ENCODE measurements around the gene FITM2.
A peak's percentile ranks its signal among the peaks of the same experiment; 100 is the strongest.
"Not testable (repeated sequence)": the region's sequence is repeated elsewhere in the genome, so short reads cannot be mapped to it uniquely, and the experiment has no call there.

The FITM2 gene

DNA sequence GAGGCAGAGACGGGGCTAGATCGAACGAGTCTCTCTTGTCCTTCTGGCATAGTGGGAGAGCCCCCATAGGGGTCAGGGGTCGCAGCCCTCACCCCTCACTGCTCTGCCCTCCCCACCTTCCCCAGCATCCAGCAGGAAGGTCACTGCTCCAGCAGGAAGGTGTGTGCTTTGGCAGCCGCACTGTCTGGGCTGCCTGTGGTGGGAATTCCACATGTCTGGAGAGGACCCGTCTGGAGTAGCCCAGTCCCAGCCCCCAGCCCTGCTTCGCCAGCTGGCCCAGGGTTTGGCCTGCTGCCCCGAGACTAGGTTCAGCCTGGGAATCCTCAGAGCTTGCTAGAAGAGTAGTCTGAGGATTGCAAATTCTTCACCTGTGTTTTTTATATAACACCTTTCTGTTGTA, 23.3 kb upstream of the FITM2 start:
- H3K4me3 ChIP-seq (ENCODE audit: low read depth, low read length) = no peak overlapping the region

DNA sequence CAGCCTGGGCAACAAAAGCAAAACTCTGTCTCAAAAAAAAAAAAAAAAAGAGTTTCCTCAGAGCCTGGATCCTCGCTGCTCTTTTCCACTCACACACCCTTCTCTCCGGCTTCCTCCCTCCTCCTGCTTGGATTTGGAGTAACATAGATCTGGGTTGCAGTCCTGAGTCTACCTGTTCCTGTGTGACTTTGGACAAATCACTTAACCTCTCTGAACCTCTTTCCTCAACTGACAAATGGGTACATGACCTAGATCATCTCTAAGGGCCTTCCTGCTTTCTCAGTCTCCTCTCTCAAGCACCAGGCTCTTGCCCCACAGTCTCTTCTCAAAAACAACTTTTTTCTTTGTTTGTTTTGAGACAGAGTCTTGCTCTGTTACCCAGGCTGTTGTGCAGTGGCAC, 20.2 kb upstream of the FITM2 start:
- no peak overlapping the region for H3K4me3 ChIP-seq (ENCODE audit: low read depth, low read length)

DNA sequence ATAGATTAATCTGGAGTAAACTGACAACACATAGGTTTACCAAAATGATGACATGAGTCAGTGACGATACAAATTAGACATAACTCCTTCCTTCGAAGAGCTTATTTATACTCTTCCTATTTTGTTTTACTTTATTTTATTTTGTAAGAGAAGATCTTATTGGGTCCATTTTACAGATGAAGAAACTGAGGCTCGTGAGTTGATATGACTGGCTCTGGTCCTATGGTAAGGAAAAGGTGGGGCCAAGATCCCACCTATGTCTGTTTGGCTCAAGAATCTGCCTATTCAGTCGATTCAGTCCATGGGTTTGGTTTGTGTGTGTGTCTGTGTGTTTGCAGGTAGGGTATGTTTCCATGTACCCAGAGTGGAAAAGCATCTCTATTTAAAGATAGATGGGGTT, 17.4 kb upstream of the FITM2 start:
- H3K4me3 ChIP-seq (ENCODE audit: low read depth, low read length) = no peak overlapping the region

GRCh38 chr20:44327748-44328147, 16.7 kb upstream of the FITM2 start:
- not testable (repeated sequence) for H3K4me3 ChIP-seq (ENCODE audit: low read depth, low read length)

DNA sequence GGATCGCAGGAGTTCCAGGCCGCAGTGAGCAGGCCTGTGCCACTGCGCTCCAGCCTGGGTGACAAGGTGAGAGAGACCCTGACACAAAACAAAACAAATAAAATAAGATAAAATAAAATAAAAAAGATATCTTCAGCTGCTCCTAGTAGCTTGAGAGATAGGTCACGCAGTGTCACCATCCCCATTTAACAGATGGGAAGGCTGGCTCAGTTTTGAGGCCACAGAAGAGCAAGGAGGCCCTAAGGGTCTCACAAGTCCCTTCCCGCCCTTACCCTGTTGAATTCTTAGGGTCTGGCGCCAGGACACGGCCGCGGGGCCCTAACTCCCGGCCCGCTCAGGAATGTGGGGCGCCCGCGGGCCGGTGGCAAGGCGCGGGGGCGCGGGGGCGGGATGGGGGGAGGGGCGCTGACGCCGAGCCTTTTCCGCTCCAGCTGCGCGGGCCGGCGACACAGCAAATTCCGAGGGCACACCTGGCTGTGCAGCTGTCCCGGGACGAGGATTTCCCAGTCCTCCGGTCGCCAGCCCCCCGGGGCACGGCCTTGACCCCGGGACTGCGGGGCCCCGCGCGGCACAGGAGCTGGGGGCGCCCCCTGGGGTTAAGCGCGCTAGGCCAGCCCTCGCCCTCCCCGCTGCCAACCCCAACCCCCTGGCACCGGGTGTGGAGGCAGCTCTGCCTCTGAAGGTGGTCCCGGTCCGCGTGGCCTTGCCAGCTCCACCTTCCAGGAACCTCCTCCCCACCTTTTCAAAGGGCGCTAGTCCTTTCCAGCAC, 15.6 kb upstream of the FITM2 start:
- peak overlapping the region; percentile 6 for H3K4me3 ChIP-seq (ENCODE audit: low read depth, low read length)

GRCh38 chr20:44324343-44324742, 13.3 kb upstream of the FITM2 start:
- no peak overlapping the region for H3K4me3 ChIP-seq (ENCODE audit: low read depth, low read length)

DNA sequence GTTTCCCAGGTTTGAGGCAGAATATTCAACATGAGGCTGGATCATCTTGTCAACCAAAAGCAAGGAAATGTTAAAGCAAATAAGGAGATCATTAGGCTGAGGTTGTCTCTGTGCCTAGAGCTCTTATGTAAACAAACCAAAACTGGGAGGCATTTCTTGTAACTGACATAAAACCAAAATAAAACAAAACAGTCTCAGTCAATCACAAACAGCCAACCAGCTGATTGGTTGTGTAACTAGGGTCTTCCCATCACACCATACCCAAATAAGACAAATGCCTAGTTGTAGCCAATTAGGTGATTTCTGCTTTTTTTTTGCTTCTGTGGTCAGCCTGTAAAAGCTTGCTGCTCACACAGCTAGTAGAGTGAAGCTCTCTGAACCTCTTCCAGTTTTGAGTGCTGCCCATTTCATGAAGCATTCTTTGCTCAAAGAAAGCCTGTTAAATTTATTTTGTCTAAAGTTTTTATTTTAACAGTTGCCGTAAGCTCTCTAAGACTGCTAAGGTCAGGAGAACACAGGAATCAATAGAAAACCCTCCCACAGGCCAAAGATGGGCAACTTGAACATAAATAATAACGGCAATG, 8.9 kb upstream of the FITM2 start:
- no peak overlapping the region for H3K4me3 ChIP-seq (ENCODE audit: low read depth, low read length)

DNA sequence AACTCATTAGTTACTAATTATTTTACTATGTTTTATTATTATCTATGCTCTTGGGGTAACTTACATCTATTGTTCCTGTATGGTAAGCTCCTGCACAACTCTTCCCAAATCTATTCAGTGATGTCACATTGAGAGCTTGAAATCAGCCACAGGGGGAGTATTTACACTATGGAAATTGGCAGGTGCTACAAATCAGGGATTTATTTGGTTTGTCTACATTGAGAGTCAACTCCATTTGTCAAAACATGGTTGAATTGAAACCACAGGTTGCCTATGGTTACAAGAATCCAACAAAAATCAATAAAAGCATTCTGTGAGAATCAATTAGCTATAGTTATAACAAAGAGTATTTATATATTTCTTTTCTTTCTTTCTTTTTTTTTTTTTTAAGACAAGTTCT, 3.9 kb upstream of the FITM2 start:
- H3K4me3 ChIP-seq (ENCODE audit: low read depth, low read length) = no peak overlapping the region

DNA sequence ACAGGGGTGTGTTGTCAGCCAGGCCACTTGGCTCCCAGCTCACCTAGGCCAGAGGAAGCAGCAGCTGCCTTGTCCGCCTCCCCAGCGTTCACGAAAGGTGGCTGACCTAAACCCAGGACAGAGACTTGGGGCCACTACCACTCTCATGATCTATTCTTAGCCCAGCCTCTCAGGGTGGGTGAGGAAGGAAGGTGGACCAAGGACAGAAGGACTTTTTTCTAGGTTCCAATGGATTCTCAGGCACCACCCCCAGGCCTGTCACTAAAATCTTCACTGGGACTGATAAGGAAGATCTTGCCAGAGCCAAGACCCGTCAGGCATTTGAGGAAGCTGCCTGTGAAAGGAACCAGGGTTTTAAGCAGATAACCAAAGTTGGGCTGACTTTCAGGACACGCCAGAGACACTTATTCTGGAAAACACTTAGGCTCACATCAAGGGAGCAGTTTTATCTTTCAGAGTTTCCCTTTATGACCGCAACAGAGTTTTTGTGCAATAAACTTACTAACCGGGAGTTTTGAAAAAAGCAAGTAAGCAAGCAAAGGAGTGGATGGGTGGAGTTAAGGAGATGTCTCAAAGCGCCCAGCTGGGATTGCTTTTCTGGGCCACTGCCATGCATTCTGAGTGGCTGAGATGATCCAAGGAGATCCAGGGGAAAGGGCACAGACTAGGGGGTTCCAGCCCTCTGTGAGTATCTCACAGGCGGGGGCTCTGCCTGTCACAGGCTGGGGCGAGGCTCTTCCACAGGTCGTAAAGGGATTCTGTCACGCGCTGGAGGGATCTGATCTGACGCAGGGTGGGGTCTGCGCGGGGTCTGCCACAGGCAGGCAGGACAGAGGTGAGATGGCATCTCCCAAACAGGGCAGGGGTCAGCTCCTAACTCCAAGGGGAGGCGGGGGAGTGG, 989 bp downstream of the FITM2 start:
- H3K4me3 ChIP-seq (ENCODE audit: low read depth, low read length) = peak overlapping the region; percentile 77

GRCh38 chr20:44306927-44307326, 4.1 kb downstream of the FITM2 start:
- H3K4me3 ChIP-seq (ENCODE audit: low read depth, low read length) = no peak overlapping the region

- no peak overlapping the region for H3K4me3 ChIP-seq (ENCODE audit: low read depth, low read length)
Observed at GRCh38 chr20:44304383-44304782, 6.6 kb downstream of the FITM2 start.

GRCh38 chr20:44302736-44303135, 8.3 kb downstream of the FITM2 start:
- no peak overlapping the region for H3K4me3 ChIP-seq (ENCODE audit: low read depth, low read length)

GRCh38 chr20:44302026-44302669, 8.9 kb downstream of the FITM2 start:
- H3K4me3 ChIP-seq (ENCODE audit: low read depth, low read length) = no peak overlapping the region

- no peak overlapping the region for H3K4me3 ChIP-seq (ENCODE audit: low read depth, low read length)
Observed at GRCh38 chr20:44301285-44301684, 9.7 kb downstream of the FITM2 start.

GRCh38 chr20:44299011-44299535, 11.9 kb downstream of the FITM2 start:
- not testable (repeated sequence) for H3K4me3 ChIP-seq (ENCODE audit: low read depth, low read length)

DNA sequence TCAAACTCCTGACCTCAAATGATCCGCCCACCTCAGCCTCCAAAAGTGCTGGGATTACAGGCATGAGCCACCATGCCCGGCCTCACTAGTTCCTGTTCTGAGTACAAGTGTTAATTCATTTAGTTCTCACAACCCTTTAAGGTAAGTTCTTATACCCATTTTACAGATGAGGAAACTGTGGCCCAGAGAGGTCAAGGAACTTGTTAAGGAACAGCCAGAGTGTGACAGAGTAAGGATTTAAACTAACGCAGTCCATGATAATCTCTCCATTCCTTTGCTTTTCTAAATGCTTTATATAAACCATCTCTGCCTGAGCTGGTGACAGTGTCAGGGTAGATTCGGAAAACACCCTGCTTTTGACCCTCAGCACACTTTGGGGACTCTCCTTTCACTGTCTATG, 13.3 kb downstream of the FITM2 start:
- H3K4me3 ChIP-seq (ENCODE audit: low read depth, low read length) = no peak overlapping the region

GRCh38 chr20:44296011-44296410, 15.0 kb downstream of the FITM2 start:
- H3K4me3 ChIP-seq (ENCODE audit: low read depth, low read length) = no peak overlapping the region

- H3K4me3 ChIP-seq (ENCODE audit: low read depth, low read length) = no peak overlapping the region
Observed at GRCh38 chr20:44291754-44292153, 19.2 kb downstream of the FITM2 start.

- no peak overlapping the region for H3K4me3 ChIP-seq (ENCODE audit: low read depth, low read length)
Observed at GRCh38 chr20:44288252-44288651, 22.8 kb downstream of the FITM2 start.

DNA sequence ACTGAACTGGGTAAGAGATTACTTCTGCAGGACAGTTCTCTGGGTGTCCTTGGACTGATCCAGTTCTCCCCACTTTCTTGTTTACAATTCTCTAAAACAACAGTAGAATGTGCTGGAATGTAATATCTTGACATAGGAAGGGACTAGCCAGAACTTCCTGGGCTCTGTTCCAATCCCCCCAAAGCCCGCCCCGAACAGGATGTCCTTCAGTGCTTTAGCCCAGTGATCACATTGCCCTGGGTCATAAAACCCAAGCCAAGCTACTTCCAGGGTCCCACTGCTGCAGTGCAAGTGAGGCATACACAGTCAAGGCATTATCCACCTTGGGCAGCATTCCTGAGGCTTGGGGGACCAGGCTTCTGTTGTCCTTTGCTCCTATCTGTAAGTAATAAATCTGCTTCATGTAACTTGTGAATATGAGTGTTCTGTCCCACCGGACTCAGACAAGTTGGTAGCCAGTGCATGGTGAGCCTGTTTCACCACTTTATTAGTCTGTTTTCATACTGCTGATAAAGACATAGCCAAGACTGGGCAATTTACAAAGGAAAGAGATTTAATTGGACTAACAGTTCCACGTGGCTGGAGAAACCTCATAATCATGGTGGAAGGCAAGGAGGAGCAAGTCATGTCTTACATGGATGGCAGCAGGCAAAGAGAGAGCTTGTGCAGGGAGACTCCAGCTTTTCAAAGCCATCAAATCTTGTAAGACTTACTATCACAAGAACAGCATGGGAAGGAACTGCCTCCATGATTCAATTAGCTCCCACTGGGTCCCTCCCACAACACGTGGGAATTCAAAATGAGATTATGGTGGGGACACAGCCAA, 23.5 kb downstream of the FITM2 start:
- H3K4me3 ChIP-seq (ENCODE audit: low read depth, low read length) = no peak overlapping the region

Data from iPS-11a (cell line).